NT2/D1 (cell line): ENCODE results near the gene HAGH.

Experiments
- DNase-seq: peaks from one replicate; pipeline ENCODE4 v3.0.0-alpha.2; 2011; ENCODE audit warnings: low read depth, low spot score
- H3K27me3 ChIP-seq: 2 replicates; pipeline ENCODE4 v1.6.0; 2011; ENCODE audit warnings: mild to moderate bottlenecking; ENCODE audit not compliant: insufficient read length, insufficient read depth
- H3K36me3 ChIP-seq: 2 replicates; pipeline ENCODE4 v1.6.1; 2011; ENCODE audit warnings: mild to moderate bottlenecking, low read length, mixed read lengths; ENCODE audit not compliant: insufficient read depth, insufficient read length
- H3K4me1 ChIP-seq: 2 replicates; pipeline ENCODE4 v1.5.1; 2011; ENCODE audit not compliant: insufficient read depth, insufficient read length
- H3K4me3 ChIP-seq: 2 replicates; pipeline ENCODE4 v1.5.1; 2011; ENCODE audit warnings: low read depth; ENCODE audit not compliant: insufficient read length
- H3K9ac ChIP-seq: 2 replicates; pipeline ENCODE4 v1.6.0; 2011; ENCODE audit warnings: low read depth; ENCODE audit not compliant: insufficient read length
- H3K9me3 ChIP-seq: 2 replicates; pipeline ENCODE4 v1.5.1; 2011; ENCODE audit warnings: mild to moderate bottlenecking, low read length; ENCODE audit not compliant: insufficient read depth
- SUZ12 ChIP-seq: IDR thresholded peaks from 2 replicates; pipeline ENCODE4 v1.6.1; 2011; ENCODE audit not compliant: insufficient read length, insufficient read depth; ENCODE audit errors: extremely low read depth
- YY1 ChIP-seq: IDR thresholded peaks from 2 replicates; pipeline ENCODE4 v1.6.1; 2011; ENCODE audit not compliant: insufficient read length, insufficient read depth
- ZNF274 ChIP-seq: IDR thresholded peaks from 2 replicates; pipeline ENCODE4 v1.6.1; 2011; ENCODE audit warnings: mild to moderate bottlenecking, low read depth, low read length

The HAGH gene

DNA sequence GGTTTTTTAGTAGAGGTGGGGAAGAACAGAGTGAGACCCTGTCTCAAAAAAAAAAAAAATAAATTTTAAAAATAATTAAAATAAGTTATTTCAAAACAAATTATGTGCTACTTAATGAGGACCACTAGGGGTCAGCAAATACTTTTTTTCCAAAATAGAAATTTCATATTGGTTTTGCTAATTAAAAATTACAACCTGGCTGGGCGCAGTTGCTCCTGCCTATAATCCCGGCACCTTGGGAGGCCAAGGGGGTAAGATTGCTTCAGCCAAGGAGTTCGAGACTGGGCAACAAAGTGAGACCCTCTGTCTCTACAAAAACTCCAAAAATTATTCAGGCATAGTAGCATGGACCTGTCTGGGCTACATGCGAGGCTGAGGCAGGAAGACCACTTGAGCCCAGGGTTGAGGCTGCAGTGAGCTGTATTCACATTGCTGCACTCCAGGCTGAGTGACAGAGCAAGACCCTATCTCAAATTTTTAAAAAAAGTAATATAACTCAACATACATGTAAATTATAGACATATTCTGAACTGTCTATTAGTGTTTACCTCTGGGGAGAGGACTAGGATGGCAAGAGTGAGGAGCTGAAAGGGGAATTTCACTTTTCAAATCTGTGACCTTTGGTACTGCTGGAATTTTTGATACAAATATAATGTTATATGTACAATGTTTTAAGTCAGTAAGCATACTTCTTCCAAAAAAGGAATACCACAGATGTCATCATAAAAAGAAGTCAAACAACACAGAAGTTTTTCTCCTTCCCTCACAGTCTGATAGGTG, 37.2 kb upstream of the HAGH start:
- no peak overlapping the region for H3K4me3 ChIP-seq
- no peaks in the 10 kb centered on the region for H3K4me1 ChIP-seq
- no peak overlapping the region for H3K9ac ChIP-seq
- no peaks in the 10 kb centered on the region for H3K9me3 ChIP-seq
- no peak for DNase-seq
- TF ChIP-seq SUZ12: no peak
- TF ChIP-seq ZNF274: no peak
- no peak for TF ChIP-seq YY1
- H3K36me3 ChIP-seq: no peaks in the 10 kb centered on the region
- H3K27me3 ChIP-seq: no peaks in the 10 kb centered on the region

GRCh38 chr16:1862394-1862793, 35.8 kb upstream of the HAGH start:
- H3K36me3 ChIP-seq: no peaks in the 10 kb centered on the region
- no peaks in the 10 kb centered on the region for H3K9me3 ChIP-seq
- no peak overlapping the region for H3K4me3 ChIP-seq
- no peaks in the 10 kb centered on the region for H3K4me1 ChIP-seq
- H3K27me3 ChIP-seq: no peaks in the 10 kb centered on the region
- TF ChIP-seq SUZ12: no peak
- TF ChIP-seq ZNF274: no peak
- TF ChIP-seq YY1: no peak
- no peak overlapping the region for H3K9ac ChIP-seq
- DNase-seq: no peak

DNA sequence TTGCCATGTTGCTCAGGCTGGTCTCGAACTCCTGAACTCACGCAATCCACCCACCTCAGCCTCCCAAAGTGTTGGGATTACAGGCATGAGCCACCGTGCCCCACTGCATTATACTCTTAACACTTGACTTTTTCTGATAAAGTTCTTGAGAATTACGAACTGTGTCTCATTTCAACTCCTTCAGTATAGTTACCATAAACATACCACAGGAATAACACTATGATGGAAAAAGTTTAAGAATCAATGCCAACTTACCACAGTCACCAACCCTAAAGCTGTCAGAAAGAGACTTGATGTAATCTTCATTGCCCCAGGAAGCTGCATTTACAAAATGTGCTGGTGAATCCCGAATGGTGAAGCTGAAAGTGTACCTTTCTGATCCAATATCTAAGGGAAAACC, 35.1 kb upstream of the HAGH start:
- DNase-seq: no peak
- H3K27me3 ChIP-seq: no peaks in the 10 kb centered on the region
- no peak overlapping the region for H3K9ac ChIP-seq

GRCh38 chr16:1859650-1860049, 33.0 kb upstream of the HAGH start:
- DNase-seq: no peak
- H3K4me3 ChIP-seq: no peak overlapping the region
- H3K27me3 ChIP-seq: no peaks in the 10 kb centered on the region
- H3K9me3 ChIP-seq: no peaks in the 10 kb centered on the region
- no peaks in the 10 kb centered on the region for H3K4me1 ChIP-seq
- no peaks in the 10 kb centered on the region for H3K36me3 ChIP-seq
- no peak overlapping the region for H3K9ac ChIP-seq
- TF ChIP-seq SUZ12 (no peak), ZNF274 (no peak), YY1 (no peak)

More for the DNA sequence above, 35.1 kb upstream of the HAGH start:
- no peaks in the 10 kb centered on the region for H3K4me1 ChIP-seq
- no peak for TF ChIP-seq SUZ12
- no peak for TF ChIP-seq ZNF274
- no peak for TF ChIP-seq YY1
- H3K9me3 ChIP-seq: no peaks in the 10 kb centered on the region
- no peak overlapping the region for H3K4me3 ChIP-seq
- no peaks in the 10 kb centered on the region for H3K36me3 ChIP-seq

DNA sequence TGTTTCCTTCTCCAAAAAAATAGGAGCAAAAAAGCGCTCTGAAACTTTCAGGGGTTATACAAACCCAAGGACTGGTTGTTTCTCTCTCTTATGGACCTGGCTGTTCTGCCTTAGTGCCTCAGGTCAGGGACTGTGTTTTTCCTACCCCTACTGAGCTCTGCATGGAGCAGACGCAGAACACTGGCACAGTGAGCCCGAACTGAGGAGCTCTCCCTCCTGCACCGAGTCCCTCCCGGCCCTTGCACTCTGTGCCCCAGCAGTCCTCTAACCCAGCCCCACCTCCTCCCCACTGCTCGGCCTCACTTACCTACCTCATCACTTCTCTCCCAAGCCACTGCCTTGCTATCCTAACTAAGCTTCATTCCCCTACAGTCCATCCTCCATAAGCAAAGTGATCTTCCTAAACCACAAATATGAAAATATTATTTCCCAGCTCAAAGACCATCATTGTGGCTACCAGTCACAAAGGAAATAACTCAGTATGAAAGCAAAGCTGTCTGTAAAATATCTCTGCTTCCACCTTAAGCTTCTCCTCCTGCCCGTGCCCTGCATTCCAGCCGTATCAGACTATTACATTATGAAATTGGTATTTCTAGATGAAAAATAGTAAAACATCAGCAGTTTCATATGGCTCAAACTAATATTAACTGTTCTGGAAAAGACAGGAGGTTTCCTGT, 31.7 kb upstream of the HAGH start:
- Histone ChIP-seq H3K27me3 (no peaks in the 10 kb centered on the region), H3K36me3 (no peaks in the 10 kb centered on the region)
- no peak for TF ChIP-seq SUZ12
- no peak for TF ChIP-seq ZNF274
- TF ChIP-seq YY1: no peak

DNA sequence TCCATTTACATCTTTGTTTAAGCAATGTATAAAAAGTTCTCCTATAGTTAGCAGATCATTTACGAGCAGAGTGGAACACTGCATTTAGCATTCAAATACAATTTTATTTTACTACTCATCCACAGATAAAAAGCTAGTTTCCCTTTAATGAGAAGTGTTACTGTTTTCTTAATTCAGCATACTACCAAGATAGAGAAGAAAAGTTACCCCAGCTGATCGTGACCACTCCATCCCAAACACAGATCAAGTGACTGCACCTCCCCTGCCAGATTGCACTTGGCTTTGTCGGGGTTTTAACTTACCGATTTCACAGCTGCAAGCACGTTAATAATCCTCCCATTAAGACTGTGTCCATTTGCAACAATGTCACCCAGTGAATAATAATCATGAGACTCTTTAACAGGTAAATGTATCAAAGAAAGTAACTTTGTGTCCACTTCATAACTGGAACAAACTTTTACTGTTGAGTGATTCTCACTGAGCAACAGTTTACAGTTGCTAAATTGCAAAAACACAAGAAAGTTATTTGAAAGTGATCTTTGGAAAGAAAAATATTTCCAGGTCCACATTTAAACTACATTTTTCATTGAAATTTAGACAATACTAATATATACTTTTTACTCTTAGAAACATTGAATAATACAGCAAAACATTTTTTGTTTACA, 30.9 kb upstream of the HAGH start:
- Histone ChIP-seq H3K4me3 (no peak overlapping the region), H3K27me3 (no peaks in the 10 kb centered on the region), H3K36me3 (no peaks in the 10 kb centered on the region), H3K9ac (no peak overlapping the region), H3K9me3 (no peaks in the 10 kb centered on the region), H3K4me1 (no peaks in the 10 kb centered on the region)
- TF ChIP-seq SUZ12 (no peak), ZNF274 (no peak), YY1 (no peak)
- no peak for DNase-seq

More for the DNA sequence above, 31.7 kb upstream of the HAGH start:
- no peak for DNase-seq
- Histone ChIP-seq H3K9ac (no peak overlapping the region), H3K9me3 (no peaks in the 10 kb centered on the region), H3K4me3 (no peak overlapping the region), H3K4me1 (no peaks in the 10 kb centered on the region)

DNA sequence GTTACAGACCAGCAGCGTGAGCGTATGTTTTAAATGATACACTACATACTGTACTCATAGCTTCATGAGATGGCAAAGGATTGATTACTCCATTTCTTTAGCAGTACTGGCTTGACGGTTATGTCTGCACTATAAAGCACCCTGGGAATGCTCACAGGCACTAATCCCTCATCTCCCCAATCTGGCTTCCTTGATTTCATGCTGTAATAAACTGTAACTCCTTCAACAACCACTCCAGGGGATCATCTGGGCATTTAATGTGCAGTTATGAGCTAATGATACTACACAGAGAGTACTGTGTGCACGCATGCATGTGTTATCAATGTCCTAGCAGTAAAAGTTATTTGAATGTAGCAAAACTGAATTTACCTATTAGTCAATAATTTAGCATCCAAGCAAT, 25.2 kb upstream of the HAGH start:
- no peak for DNase-seq
- Histone ChIP-seq H3K4me3 (no peak overlapping the region), H3K36me3 (no peaks in the 10 kb centered on the region), H3K9me3 (no peaks in the 10 kb centered on the region), H3K9ac (no peak overlapping the region), H3K27me3 (no peaks in the 10 kb centered on the region), H3K4me1 (no peaks in the 10 kb centered on the region)
- no peak for TF ChIP-seq SUZ12
- no peak for TF ChIP-seq ZNF274
- TF ChIP-seq YY1: no peak
